GM12878 (cell line): Measurements from ENCODE around the gene PLEKHA1.

ENCODE experiments used
- BCL11A ChIP-seq: IDR thresholded peaks from 2 replicates; pipeline ENCODE4 v1.6.1; 2011; ENCODE audit warnings: low read depth, low read length
- CTCF ChIP-seq, 3 experiments: IDR thresholded peaks in 2 of 3; conservative IDR thresholded peaks in 1 of 3; 2 replicates each; pipeline ENCODE4 v1.5.1; 2011; ENCODE audit warnings: low read depth in 3 of 3, low read length in 3 of 3, mild to moderate bottlenecking in 3 of 3, control low read depth in 2 of 3, moderate library complexity in 2 of 3, inconsistent platforms in 1 of 3, mixed read lengths in 1 of 3; ENCODE audit not compliant: control insufficient read depth in 2 of 3, insufficient read depth in 1 of 3; ENCODE audit errors: extremely low read depth in 1 of 3
- HDGF ChIP-seq: fragments of 450-650 bp; IDR thresholded peaks from 2 replicates; pipeline ENCODE4 v1.6.1; 2016; ENCODE audit warnings: antibody characterized with exemption
- IRF4 ChIP-seq: IDR thresholded peaks from 2 replicates; pipeline ENCODE4 v1.6.1; 2011; ENCODE audit warnings: low read depth, low read length
- JUNB ChIP-seq: IDR thresholded peaks from 2 replicates; pipeline ENCODE4 v1.6.1; 2016; ENCODE audit warnings: antibody characterized with exemption, mild to moderate bottlenecking
- TF ChIP-seq, protein P1 (sequence below): fragments of 450-650 bp; IDR thresholded peaks from 2 replicates; pipeline ENCODE4 v1.6.1; 2017; ENCODE audit warnings: low read depth, mild to moderate bottlenecking, moderate library complexity

GRCh38 chr10:122363722-122364463 is 10.6 kb upstream of the PLEKHA1 start:
- TF ChIP-seq CTCF (IDR thresholded peaks at IDR 0.05 in 2 of 3, conservative IDR thresholded peaks at IDR 0.05 in 1 of 3; ENCODE audit: control insufficient read depth in 2 of 3, extremely low read depth in 1 of 3, insufficient read depth in 1 of 3, low read depth in 3 of 3, low read length in 3 of 3) (no peak), IRF4 (no peak), JUNB (no peak), BCL11A (no peak), HDGF (no peak)
- TF ChIP-seq, protein P1, sequence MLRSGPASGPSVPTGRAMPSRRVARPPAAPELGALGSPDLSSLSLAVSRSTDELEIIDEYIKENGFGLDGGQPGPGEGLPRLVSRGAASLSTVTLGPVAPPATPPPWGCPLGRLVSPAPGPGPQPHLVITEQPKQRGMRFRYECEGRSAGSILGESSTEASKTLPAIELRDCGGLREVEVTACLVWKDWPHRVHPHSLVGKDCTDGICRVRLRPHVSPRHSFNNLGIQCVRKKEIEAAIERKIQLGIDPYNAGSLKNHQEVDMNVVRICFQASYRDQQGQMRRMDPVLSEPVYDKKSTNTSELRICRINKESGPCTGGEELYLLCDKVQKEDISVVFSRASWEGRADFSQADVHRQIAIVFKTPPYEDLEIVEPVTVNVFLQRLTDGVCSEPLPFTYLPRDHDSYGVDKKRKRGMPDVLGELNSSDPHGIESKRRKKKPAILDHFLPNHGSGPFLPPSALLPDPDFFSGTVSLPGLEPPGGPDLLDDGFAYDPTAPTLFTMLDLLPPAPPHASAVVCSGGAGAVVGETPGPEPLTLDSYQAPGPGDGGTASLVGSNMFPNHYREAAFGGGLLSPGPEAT, result no peak
